Right renal pelvis (tissue), 4 donors: ENCODE measurements around the gene DONSON. TPM values are rescaled to one million over a fixed set of nuclear protein-coding genes. Genes with fewer than 3 reads are reported as not detected.
"Not testable (repeated sequence)": the region's sequence is repeated elsewhere in the genome, so short reads cannot be mapped to it uniquely, and the experiment has no call there.

Source experiments
- DNase-seq, 4 donors: peaks; one replicate each; pipeline ENCODE4 v3.0.0-alpha.2; 2013; ENCODE audit warnings: low read depth in 4 of 4, low spot score in 3 of 4, missing footprints in 1 of 4
- polyA plus RNA-seq, 4 donors: library from polyadenylated mRNA; unstranded; fragments of 120-200 nt; gene quantifications; one replicate each; pipeline ENCODE4 v1.2.1, GENCODE V29; 2013; ENCODE audit not compliant: insufficient read length in 4 of 4

DONSON gene
- 10 to 100 TPM; 31.3 to 39.3 (median 35.3) TPM for polyA plus RNA-seq

- peak; percentile 72 to 79 (median 74) for DNase-seq
Measured at GRCh38 chr21:33588485-33589335, at the start of gene DONSON. DONSON (minus strand) TSS chr21:33588684; CDS start chr21:33588641, 43 bp downstream.

- DNase-seq = no peak
Measured at GRCh38 chr21:33634254-33634653, 45.8 kb upstream of the DONSON start.

GRCh38 chr21:33626151-33626550 is 37.7 kb upstream of the DONSON start:
- not testable (repeated sequence) for DNase-seq

GRCh38 chr21:33622253-33622652 is 33.8 kb upstream of the DONSON start:
- no peak for DNase-seq

GRCh38 chr21:33619726-33620125 is 31.2 kb upstream of the DONSON start:
- DNase-seq = no peak

GRCh38 chr21:33618407-33618806 is 29.9 kb upstream of the DONSON start:
- DNase-seq = no peak

- not testable (repeated sequence) for DNase-seq
Measured at GRCh38 chr21:33617565-33617964, 29.1 kb upstream of the DONSON start.

- no peak for DNase-seq
Measured at GRCh38 chr21:33611006-33611744, 22.7 kb upstream of the DONSON start.

- DNase-seq = no peak
Measured at GRCh38 chr21:33608559-33608958, 20.1 kb upstream of the DONSON start.

- no peak for DNase-seq
Measured at GRCh38 chr21:33598051-33598450, 9.6 kb upstream of the DONSON start.

- DNase-seq = peak in 2 of 4 donors; percentile 10 to 32
Measured at GRCh38 chr21:33587792-33588484, 546 bp downstream of the DONSON start.

GRCh38 chr21:33586927-33587326 is 1.6 kb downstream of the DONSON start:
- DNase-seq = no peak

GRCh38 chr21:33584455-33584854 is 4.0 kb downstream of the DONSON start:
- DNase-seq = no peak

- no peak for DNase-seq
Measured at GRCh38 chr21:33578959-33579542, 9.4 kb downstream of the DONSON start.

GRCh38 chr21:33578214-33578613 is 10.3 kb downstream of the DONSON start:
- DNase-seq = no peak

GRCh38 chr21:33576741-33577141 is 11.7 kb downstream of the DONSON start:
- DNase-seq = not testable (repeated sequence)

- DNase-seq = no peak
Measured at GRCh38 chr21:33572350-33572749, 16.1 kb downstream of the DONSON start.

- no peak for DNase-seq
Measured at GRCh38 chr21:33569991-33570390, 18.5 kb downstream of the DONSON start.

- no peak for DNase-seq
Measured at GRCh38 chr21:33568448-33568847, 20.0 kb downstream of the DONSON start.

GRCh38 chr21:33567914-33568313 is 20.6 kb downstream of the DONSON start:
- no peak for DNase-seq

- DNase-seq = no peak
Measured at GRCh38 chr21:33566514-33566913, 22.0 kb downstream of the DONSON start.
